Measurements from ENCODE around the gene SLC25A51. TPM values are rescaled to one million over a fixed set of nuclear protein-coding genes. Genes with fewer than 3 reads are reported as not detected.

The SLC25A51 gene
- total and polyA plus RNA-seq, 2 donors (not counting 3 experiments of a cell fraction or from before 2014, with no cell fraction given), result 15.4 to 36.2 TPM

- no peaks in the 10 kb centered on the region for H3K9me3 ChIP-seq (replicated peaks; ENCODE audit: control insufficient read depth, insufficient read depth, low read length)
- H3K9ac ChIP-seq (replicated peaks; ENCODE audit: extremely low read depth, insufficient read depth, low read length), result no peak overlapping the region
- no peaks in the 10 kb centered on the region for H4K20me1 ChIP-seq (replicated peaks; ENCODE audit: control insufficient read depth, extremely low read depth, insufficient read depth, low read length)
- no peaks in the 10 kb centered on the region for H3K79me2 ChIP-seq (ENCODE audit: control insufficient read depth, insufficient read depth, low read length)
- no peaks in the 10 kb centered on the region for H3K36me3 ChIP-seq (ENCODE audit: control insufficient read depth in 2 of 2, extremely low read depth in 1 of 2, insufficient read depth in 2 of 2, low read length in 2 of 2)
- DNase-seq (ENCODE audit: low read depth, low spot score) (no peak), FAIRE-seq (no peak)
- no peak for TF ChIP-seq EZH2 (IDR thresholded peaks at IDR 0.05; ENCODE audit: borderline replicate concordance, low read depth, low read length, severe bottlenecking)
- no peaks in the 10 kb centered on the region for H3K4me1 ChIP-seq (ENCODE audit: control insufficient read depth, extremely low read depth, insufficient read depth, low read length)
- H3K9me1 ChIP-seq (replicated peaks; ENCODE audit: control insufficient read depth, extremely low read depth, insufficient read depth, low read length), result no peaks in the 10 kb centered on the region
- H3K27me3 ChIP-seq (ENCODE audit: control insufficient read depth in 2 of 2, insufficient read depth in 2 of 2, low read length in 2 of 2), result no peaks in the 10 kb centered on the region
- dilution Hi-C loops (cut with MboI; ENCODE audit: extremely low pct_ligation_motif_present, low sequenced_read_pairs), result no loop called here
- CTCF ChIA-PET, result interaction anchor here (1.0 to 1.1 kb wide), 2 partner anchors 24 to 399 kb away, joined by 3 read pairs; no protein-coding TSS in a partner anchor
- no peak overlapping the region for H3K27ac ChIP-seq (ENCODE audit: insufficient read depth, low read depth, low read length)
- no peak overlapping the region for H3K4me2 ChIP-seq (ENCODE audit: insufficient read depth, low read length)
- H3K4me3 ChIP-seq (replicated peaks in 1 of 3; ENCODE audit: insufficient read depth in 1 of 3, low read depth in 1 of 3, low read length in 3 of 3), result no peak overlapping the region
- no TSS peak for BruUV-seq (replicated peaks)
- POLR2A ChIA-PET, result no interaction called here
- H2AFZ ChIP-seq (ENCODE audit: low read depth, low read length), result no peak overlapping the region
- intact Hi-C loops (cut with micrococcal nuclease), result no loop called here
These were observed 22.9 kb downstream of the SLC25A51 start for GRCh38 chr9:37880916-37881479.

GRCh38 chr9:37876376-37876775, 27.6 kb downstream of the SLC25A51 start:
- no peak for TF ChIP-seq POLR2A (IDR thresholded peaks at IDR 0.05; ENCODE audit: low read depth, low read length)
- no peak for TF ChIP-seq MYC (IDR thresholded peaks at IDR 0.05; ENCODE audit: low read depth, low read length)
- TF ChIP-seq EZH2 (IDR thresholded peaks at IDR 0.05; ENCODE audit: borderline replicate concordance, low read depth, low read length, severe bottlenecking), result no peak
- no peak for TF ChIP-seq POLR2AphosphoS5 (IDR thresholded peaks at IDR 0.05; ENCODE audit: insufficient read depth, low read depth, low read length)
- no peak for TF ChIP-seq FOS (IDR thresholded peaks at IDR 0.05; ENCODE audit: borderline replicate concordance, insufficient read depth, low read length)
- TF ChIP-seq MAX (IDR thresholded peaks at IDR 0.05; ENCODE audit: insufficient read depth, insufficient read length), result no peak
- no peak for TF ChIP-seq JUN (IDR thresholded peaks at IDR 0.05; ENCODE audit: borderline replicate concordance, insufficient read depth, insufficient read length, low read depth)
- TF ChIP-seq CTCF (IDR thresholded peaks at IDR 0.05; ENCODE audit: extremely low read depth in 1 of 2, insufficient read depth in 1 of 2, low read depth in 1 of 2, low read length in 2 of 2), result no peak
- TF ChIP-seq GATA2 (IDR thresholded peaks at IDR 0.05; ENCODE audit: insufficient read depth, insufficient read length, low read depth, low read length), result no peak
- Histone ChIP-seq H3K4me2 (ENCODE audit: insufficient read depth, low read length) (no peak overlapping the region), H3K9me3 (replicated peaks; ENCODE audit: control insufficient read depth, insufficient read depth, low read length) (no peaks in the 10 kb centered on the region), H3K4me1 (ENCODE audit: control insufficient read depth, extremely low read depth, insufficient read depth, low read length) (no peaks in the 10 kb centered on the region), H3K9ac (replicated peaks; ENCODE audit: extremely low read depth, insufficient read depth, low read length) (no peak overlapping the region), H3K27me3 (ENCODE audit: control insufficient read depth in 2 of 2, insufficient read depth in 2 of 2, low read length in 2 of 2) (no peaks in the 10 kb centered on the region), H3K36me3 (ENCODE audit: control insufficient read depth in 2 of 2, extremely low read depth in 1 of 2, insufficient read depth in 2 of 2, low read length in 2 of 2) (no peaks in the 10 kb centered on the region), H4K20me1 (replicated peaks; ENCODE audit: control insufficient read depth, extremely low read depth, insufficient read depth, low read length) (no peaks in the 10 kb centered on the region), H3K79me2 (ENCODE audit: control insufficient read depth, insufficient read depth, low read length) (no peaks in the 10 kb centered on the region), H3K27ac (ENCODE audit: insufficient read depth, low read depth, low read length) (no peak overlapping the region), H2AFZ (ENCODE audit: low read depth, low read length) (no peak overlapping the region), H3K4me3 (replicated peaks in 1 of 3; ENCODE audit: insufficient read depth in 1 of 3, low read depth in 1 of 3, low read length in 3 of 3) (no peak overlapping the region), H3K9me1 (replicated peaks; ENCODE audit: control insufficient read depth, extremely low read depth, insufficient read depth, low read length) (no peaks in the 10 kb centered on the region)
- dilution Hi-C loops (cut with MboI; ENCODE audit: extremely low pct_ligation_motif_present, low sequenced_read_pairs) (no loop called here), intact Hi-C loops (cut with micrococcal nuclease) (no loop called here)
- FAIRE-seq (no peak), DNase-seq (ENCODE audit: low read depth, low spot score) (no peak)
- POLR2A ChIA-PET, result no interaction called here
- BruUV-seq (replicated peaks), result no TSS peak
- CTCF ChIA-PET, result interaction anchor here (1.0 kb wide), 1 partner anchor 22 kb away, joined by 3 read pairs; no protein-coding TSS in a partner anchor
